RKO (cell line): ENCODE data around the gene EXOSC9.

ENCODE experiments used
- DNase-seq: peaks from one replicate; pipeline ENCODE4 v3.0.0-alpha.2; 2016; ENCODE audit warnings: low spot score

The EXOSC9 gene

DNA sequence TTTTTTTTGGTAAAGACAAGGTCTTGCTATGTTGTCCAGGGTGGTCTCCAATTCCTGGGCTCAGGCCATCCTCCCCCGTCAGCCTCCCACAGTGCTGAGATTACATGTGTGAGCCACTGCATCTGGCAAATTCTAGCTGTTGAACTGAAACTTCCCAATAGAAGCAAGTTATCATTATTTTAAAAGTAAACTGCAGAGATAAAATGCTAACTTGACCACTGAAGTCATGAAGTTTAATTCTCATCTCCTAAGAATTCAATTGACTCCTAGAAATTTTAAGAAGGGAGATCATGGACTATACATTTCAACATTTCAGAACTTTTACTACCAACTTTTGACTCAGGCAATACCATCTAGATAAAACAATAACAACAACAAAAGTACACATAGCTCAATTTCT is 11.7 kb upstream of the EXOSC9 start:
- DNase-seq: no peak

DNA sequence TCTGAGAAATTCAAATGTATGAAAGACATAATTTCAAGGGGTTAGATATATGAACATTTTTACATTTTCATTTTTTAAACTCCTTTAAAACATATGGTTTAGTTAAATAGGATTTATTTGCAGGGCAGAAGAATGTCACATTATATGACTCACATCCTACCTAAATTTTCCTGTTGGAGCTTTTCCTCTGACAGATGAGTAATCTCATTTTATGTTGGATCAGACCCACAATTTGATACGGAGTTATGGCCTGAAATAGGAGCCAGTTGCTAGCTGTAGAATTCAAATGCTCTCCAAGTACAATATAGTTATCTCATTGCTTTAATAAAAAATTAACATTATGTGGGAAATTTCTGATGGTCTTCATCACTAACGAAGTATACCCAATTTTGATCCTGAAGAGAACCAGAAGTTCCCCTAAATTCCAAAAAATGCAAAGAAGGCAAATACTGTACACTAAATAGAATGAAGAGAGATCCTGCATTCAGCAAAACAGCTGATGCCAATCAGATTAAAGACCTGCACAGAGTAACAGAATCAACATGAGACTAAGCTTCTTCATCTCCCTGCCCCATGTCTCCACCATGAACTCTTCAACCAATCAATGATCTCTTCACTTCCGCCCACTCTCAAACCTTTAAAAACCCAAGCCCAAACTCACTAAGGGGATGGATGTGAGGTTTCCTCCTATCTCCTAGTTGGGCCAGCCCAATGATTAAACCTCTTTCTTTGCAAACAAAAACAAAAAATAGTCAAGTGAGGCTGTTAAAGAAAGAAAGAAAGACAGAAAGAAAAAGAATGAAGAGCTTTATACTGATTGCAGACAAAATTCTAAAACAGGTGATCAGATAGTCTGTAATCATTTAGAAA is 10.9 kb upstream of the EXOSC9 start:
- DNase-seq: peak; percentile 49

DNA sequence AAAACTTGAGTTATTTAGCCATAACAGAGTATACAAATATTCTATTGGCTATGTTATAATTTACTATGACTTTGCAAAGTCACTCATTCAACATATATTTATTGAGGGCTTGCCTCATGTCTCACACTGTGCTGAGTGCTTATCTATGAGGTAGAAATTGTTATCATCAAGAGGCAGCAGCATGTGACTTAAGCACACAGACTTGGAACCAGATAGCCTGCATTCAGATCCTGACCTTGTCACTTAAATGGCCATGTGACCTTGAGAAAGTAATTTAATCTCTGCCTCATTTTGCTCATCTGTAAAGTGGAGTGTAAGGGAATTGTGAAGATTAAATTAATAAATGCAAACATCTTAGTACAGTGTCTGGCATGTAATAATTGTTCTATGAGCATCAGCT is 10.1 kb upstream of the EXOSC9 start:
- DNase-seq: no peak

DNA sequence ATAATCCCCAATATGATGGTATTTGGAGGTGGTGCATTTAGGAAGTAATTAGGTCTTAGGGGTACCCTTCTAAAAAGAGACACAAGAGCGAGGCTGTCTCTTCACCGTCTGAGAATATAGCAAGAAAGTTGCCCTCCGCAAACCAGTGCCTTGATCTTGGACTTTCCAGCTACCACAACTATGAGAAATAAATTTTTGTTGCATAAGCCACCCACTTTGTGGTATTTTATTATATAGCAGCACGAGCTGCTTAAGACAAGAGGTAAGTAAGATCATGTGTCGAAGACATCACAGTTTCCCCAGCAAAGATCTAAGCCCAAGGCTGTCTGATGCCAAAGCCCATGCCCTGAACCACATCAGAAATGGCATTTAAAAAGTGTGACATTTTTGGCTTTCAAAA is 9.6 kb upstream of the EXOSC9 start:
- no peak for DNase-seq

DNA sequence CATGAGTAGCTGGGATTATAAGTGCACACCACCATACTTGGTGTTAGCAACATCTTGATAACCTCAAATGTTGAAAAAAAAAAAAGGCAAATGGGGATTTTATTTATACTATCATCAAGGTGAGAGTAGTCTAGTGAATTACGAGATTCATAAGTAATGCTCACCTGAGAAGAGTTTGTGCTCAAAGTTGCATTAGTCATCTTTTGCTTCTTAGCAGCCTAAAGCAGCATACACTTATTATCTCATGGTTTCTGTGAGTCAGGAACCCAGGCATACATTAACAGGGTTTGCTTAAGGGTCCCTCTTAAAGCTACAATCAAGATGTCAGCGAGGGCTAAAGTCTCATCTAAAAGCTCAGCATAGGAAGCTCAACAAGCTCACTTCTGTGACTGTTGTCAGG is 8.2 kb upstream of the EXOSC9 start:
- no peak for DNase-seq

DNA sequence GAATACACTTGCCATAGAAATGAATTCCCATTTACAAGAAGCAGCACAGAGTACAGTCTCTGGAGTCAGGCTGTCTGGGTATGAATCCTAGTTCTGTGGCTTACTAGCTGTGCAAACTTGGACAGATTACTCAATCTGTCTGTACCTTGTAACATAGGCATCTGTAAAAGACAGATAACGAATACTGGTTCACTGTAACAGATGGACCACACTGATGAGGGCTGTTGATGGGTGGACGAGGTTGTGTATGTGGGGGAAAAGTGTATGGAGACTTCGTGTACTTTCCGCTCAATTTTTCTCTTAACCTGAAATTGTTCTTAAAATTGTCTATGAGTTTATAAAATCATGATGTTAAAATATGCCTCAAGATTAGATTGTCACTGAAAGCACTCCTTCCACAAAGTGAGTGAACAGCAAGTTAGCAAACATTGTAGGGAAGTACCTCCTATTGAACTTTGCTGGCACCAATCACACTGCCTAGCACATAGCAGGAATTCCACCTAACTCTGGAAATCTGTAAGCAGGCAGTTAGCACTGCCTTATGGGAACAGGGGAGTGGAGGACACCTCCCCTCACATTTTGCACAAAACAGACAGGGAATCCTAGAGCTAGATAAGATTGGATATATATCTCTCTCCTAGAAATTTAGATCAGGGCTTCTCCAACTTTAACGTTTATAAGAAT is 6.5 kb upstream of the EXOSC9 start:
- no peak for DNase-seq

DNA sequence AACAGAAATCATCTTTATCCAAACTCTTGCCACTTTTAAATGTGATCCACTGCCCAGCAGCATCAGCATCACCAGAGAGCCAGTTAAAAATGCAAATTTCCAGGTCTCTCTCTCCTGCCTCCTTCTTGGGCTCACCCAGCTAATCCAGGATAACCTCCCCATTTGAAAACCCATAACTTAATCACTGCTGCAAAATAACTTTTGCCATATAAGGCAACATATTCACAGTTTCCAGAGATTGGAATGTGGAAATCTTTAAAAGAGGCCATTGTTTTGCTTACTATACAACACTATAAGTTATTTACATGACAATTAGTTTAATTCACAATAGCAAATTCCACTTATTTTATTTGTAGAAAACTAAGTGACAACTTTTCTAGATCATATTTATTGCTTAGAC is 4.8 kb upstream of the EXOSC9 start:
- DNase-seq: no peak

DNA sequence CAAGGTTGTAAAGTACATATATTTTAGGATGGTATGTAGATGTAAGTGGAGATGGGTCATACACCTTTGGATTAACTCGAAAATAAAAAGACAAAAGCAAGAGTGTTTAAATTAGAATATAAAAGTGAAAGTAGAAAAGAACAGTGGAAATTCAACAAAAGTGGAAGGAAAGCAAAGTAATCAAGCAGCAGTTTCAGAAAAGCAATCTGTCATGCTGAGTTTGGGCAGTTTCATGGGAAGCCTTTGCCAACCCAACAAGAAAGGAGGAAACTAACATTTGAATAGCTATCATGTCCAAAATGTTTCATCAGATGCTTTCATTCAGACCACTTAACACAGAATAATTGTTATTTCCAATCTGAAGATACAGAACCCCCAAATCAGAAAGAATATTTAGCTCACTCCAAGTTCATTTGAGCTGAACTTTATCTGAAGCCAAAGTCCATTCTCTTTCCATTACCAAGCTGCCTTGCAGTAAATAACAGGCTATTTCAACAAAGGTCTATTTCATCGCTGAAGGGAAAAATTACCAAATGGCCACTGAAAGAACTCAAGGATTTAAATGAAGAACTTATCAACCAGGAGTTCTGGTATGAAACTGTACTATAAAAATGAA is 1.8 kb upstream of the EXOSC9 start:
- no peak for DNase-seq

DNA sequence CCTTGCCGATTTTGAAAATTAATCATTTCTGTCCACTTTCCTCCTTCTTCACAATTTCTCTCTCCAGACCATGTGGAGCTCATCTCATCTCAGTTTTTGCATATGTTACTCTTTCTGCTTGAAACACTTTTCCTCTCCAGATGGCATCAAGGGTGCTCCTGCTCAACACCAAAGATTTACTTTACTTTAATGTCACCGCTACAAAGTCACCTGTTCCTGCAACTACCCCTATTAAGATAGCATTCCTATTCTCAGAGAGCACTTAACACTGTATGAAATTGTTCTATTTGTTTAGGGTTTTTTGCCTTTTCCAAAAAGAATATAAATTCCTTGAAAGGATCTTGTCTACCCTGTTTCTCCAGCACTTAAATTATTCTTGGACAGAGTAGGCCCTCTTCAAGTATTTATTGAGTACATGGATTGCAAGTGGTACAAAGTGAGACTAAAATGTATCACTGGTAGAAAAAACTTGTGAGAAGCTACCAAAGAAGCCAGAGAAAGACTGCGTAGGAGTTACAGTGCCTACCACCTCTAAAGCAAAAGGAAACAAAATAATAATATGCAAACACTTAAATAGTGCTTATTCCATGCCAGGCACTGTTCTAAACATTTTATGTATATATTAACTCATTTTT is 1.1 kb upstream of the EXOSC9 start:
- no peak for DNase-seq

DNA sequence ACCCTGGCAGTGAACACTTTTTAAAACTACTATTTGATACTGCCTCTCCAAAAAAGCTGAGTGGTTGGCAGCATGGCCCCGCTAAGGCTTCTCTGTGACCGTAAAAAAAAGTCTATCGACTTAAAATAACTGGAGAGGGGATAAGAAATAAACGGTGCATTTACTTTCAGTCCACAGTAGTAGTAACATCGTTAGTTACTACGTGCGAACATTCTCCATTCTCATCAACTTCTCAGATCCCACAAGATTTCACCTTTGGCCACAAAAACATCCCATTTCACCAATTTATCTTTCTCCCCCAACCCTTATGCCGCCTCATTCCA is 524 bp upstream of the EXOSC9 start:
- no peak for DNase-seq

DNA sequence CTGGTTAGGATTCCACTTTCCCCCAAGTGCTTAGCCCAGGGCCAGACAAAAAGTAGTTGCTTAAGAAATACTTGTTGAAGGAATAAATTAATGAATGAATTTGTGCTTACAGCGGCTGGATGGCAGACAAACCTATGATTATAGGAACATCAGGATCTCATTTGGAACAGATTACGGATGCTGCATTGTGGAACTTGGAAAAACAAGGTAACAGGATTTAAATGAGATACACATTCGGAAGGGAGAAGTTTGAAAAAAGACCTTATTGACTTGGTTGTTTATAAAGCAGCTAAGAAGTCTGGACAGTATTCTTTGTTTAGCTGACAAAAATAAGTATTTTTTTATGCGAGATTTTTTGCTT is 572 bp downstream of the EXOSC9 start:
- no peak for DNase-seq

DNA sequence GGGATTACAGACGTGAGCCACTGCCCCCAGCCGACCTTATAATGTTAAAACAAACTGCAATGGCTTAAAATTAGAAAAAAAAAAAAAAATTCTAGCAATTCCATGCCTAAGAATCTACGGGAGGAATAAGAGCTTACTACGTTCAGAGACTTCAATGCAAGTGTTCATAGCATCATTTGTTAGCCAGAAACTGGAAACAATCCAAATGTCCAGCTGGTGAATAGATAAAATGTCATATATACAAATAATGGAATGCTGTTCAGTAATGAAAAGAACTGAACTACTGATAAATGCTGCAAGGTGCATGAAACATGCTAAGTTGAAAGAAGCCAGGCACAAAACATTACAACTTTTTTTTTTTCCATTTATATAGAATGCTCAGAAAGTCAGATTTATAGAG is 5.3 kb downstream of the EXOSC9 start:
- DNase-seq: no peak

DNA sequence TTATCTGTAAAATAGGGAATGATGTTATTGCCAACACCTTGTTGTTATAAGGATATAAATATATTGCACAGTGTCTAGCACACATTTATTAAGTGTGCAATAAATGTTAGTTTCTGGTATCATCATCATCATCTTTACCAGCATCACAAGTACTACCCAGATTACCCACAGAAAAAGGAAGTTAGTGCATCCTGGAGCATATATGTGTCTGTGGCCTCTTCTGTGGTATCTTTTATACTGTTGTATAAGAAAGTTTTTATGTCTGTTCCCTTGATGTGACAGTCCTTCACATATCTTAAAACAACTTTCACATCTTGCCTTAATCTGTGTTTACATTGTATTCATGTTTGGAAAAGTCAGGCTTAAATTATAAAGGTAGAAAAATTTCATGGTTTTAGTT is 10.0 kb downstream of the EXOSC9 start:
- DNase-seq: no peak

DNA sequence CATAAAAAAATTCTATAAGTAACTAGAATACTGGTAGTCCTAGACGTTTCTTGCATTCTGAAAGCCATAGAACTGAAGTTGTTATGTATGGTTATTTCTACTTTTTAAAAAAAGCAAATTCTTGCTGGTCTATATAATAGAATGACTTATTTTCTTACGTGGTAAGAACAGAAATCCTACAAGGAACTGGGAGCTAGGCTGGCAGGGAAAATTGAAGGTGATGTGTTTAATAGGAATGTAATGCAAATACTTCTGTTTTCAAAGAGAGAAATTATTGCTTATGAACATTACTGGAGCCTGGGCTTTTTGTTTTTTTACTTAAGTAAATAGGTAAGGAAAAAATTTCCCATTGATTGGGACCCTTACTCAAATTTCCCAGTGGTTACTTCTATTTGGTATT is 13.6 kb downstream of the EXOSC9 start:
- DNase-seq: no peak

DNA sequence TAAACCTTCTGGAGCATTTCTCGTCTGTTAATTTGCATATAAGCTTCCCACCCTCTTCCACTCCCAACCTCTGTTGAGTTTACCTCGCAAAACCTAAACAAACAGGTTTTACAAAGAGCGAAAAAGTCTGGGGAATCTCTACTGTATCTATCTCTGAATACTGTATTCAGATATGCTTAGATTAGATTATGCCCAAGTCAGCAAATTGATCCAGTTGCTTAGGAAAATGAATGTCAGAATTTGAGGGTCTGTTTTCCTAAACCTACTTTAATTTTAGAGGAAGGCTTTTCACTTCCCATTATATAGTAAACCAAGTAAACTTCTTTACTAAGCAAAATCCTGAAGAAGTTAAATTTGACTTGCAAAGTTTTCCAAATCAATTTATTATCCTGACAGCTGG is 15.9 kb downstream of the EXOSC9 start:
- no peak for DNase-seq

DNA sequence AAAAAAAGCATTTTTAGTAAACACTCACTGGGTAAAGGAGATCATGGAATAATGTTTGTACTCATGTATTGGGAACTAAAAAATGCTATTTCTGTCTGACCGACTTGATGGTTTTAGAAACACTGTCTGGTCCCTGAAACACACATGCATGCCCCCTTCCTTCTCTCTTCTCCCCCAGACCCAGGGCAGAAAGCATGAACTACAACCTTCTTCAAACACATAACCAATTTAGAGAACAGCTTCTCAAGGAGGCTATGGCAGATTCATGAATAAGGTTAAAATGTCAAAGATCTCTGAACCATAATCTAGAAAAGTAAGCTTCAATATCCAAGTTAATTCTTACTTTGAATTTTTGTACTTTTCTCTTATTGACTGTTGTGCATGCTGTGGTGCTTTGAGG is 16.6 kb downstream of the EXOSC9 start:
- no peak for DNase-seq

DNA sequence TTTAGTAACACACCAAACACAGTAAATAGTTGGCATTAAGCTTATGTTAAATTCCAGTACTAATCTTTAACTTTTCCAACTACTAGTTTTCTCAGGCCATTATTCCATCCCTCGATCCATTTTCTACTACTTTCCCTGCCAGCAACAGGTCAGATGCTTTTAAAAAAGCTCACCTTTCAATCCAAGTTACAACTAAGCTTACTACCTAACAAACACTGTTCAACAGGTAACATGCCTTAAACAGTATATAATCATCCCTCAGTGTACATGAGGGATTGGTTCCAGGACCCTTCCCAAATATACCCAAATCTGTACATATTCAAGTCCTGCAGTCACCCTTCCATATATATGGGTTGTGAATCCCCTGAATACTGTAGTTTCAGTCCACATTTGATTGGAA is 17.1 kb downstream of the EXOSC9 start:
- DNase-seq: no peak

DNA sequence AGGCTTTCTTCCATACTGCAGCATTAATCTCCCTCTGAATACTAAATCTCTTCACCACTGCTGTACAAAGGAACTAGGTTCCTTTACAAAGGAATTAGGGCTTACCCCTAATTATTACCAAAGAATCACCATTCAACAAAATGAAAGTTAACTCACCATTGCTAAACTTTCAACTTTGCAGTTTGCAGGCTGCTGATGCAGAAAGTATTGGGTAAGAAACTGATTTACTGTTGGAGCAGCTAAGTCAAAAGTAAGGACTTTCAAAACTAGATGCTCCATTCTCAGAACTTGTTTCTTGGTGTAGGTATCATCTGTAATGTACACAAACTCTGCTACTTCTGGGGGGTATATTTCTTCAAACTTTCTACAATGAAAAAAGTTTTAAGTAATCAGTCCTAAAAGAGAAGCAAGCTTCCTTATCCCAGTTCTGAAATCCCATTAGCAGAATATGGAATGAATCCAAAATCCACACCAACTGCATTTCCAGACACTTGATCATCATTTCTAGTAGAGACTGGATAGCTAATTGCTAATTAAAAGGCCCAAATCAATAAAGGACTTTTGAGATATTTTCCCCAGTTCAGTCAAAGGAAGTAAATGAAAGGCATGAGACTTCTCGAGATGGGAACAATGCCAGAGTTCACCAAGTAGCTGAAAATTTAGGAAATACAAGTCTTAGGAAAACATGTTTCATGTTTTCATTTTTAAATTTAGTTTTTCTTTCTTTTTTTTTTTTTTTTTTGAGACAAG is 18.3 kb downstream of the EXOSC9 start:
- DNase-seq: no peak

DNA sequence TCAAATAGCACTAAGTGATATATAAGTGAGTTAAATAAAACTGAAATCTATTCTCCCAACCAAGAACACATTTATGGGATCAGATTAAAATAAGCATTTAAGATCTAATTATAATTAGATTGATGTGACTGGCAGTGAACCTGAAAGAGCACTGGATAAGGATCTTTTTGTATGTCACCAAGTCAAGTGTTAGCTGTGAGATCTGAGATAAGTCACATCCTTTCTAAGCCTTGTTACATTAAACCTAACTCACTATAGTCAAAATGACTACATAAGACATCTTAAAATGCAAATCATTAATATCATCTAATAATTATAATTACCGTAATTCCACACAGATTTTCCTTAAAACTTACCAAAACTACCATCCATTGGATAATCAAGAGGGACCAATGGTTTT is 20.9 kb downstream of the EXOSC9 start:
- DNase-seq: peak; percentile 28

DNA sequence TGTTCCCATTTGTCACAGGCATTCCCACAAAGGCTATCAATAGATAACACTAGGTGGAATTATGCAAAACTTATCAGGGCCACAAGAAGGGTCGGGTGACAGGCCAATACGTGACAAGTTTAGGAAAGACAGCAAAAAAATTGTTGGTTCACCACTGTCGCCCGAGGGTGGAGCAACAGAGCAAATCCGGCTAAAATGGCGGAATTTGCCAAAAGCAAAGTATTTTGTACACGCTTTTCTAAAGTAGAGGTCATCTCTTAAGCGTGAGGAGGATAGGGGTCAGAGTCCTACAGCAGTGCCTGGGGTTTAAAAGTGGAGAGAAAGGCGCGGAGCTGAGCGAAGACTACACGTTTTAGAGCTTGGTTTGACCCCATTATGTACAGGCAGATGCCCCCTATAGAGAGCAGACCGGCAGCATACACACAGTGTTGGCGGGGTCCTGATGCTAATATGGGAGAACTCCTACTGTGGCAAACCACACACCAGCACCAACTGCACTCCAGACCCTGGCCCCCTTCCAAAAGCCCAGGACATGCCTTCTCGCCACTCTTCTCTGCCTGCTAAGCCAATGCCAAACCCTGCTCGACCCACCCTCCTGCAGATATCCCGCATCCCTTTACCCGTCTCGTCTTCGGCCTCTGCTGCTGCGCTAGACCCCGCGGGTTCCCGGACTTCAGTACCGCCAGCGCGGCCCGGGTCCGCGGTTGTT is 21.8 kb downstream of the EXOSC9 start:
- DNase-seq: peak; percentile 75

DNA sequence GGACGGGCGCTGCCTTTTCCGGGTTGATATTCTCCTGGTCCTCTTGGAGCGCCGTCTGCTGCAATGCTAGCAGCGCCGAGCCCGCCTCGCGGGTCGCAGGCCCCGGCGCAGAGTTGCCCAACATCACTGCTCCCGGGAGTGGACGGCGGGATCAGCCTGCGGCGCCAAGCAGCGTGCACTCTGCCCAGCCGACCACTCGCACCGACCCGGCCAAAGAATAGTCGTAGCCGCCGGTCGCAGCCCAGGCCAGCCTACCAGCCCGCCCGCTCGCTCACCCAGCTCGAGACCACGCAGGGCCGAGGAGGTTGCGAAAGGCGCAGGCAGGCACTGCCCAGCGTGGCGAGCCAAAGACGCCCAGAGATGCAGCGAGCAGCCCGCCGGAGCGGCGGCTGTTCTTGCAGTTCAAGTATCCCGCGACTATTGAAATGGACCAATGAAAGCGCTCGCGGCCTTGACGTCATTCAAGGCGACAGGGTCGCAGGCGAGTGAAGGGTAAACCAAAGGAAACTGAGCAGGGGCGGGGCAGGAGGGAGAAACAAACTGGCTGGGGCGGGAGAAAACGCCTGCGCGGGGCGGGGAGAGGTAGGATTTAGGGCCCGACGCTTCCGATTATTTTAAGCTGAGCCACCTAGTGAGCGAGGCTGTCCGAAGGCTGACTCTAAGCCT is 22.5 kb downstream of the EXOSC9 start, which contains the start of gene CCNA2:
CCNA2 (minus strand) TSS at position 379 of the 666 bp plus-strand sequence; CDS start at position 124, 255 bp downstream.
- DNase-seq: peak; percentile 97
